H54 (cell line): ENCODE measurements around the gene EGFL8.

ENCODE experiments used
- DNase-seq: peaks from one replicate; pipeline ENCODE4 v3.0.0; 2011; ENCODE audit warnings: low spot score, mixed read lengths; ENCODE audit not compliant: insufficient read length
- FAIRE-seq: peaks from 3 replicates; lab custom pipeline; 2011; peaks lifted over from hg19 to GRCh38; lab: Jason Lieb, UNC
- POLR2A ChIP-seq: IDR thresholded peaks from 2 replicates; pipeline ENCODE4 v1.6.1; 2011; ENCODE audit warnings: low read depth, mild to moderate bottlenecking, low read length

Gene EGFL8

DNA sequence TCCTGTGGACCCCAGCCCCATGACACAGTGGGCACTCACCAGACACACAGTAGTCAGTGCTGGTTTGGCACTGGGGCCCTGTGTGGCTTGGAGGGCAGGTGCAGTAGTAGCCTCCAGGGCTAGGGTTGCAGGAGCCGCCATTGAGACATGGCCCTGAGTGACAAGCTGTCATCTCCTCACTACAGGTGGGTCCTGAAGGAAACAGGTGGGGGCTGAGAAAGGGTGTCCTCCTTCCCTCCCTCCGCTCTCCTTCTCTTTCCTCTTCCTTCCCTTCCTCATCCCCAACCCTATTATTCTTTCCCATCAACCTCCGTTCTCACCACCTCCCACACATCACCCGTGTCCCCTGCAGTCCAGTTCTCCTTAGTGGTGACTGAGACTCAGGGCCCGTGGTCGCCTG is 49.3 kb downstream of the EGFL8 start:
- no peak for FAIRE-seq
- DNase-seq: no peak
- TF ChIP-seq POLR2A: no peak

DNA sequence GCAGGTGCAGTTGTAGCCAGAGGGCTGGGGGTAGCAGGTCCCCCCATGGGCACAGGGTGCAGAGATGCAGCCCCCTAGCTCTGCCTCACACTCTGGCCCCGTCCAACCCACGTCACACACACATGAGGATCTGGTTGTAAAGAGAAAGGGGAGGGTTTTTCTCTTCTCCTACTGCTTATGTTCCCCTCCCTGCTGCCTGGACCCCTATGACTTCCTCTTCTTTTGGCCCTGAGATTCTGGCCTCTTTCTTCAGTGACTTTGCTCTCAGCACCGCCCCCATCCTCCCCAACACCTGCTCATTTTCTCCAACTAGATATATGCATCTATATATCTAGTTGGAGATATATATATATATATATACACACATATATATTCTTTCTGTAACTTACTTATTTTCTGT is 49.7 kb downstream of the EGFL8 start:
- TF ChIP-seq POLR2A: no peak
- FAIRE-seq: no peak
- no peak for DNase-seq

DNA sequence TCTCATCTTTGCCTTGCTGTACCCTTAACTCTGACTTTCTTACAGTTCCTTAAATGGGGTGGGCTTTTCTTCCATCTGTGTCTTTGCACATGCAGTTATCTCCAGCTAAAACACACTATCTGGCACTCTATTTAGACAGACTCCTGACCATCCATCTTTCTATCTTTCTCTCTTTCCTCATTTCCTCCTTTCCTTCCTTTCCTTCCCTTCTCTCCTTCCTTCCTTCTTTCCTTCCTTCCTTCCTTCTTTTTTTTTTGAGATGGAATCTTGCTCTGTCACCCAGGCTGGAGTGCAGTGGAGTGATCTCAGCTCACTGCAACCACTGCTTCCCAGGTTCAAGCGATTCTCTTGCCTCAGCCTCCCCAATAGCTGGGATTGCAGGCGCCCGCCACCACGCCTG is 51.2 kb downstream of the EGFL8 start:
- TF ChIP-seq POLR2A: no peak
- FAIRE-seq: no peak
- DNase-seq: no peak

DNA sequence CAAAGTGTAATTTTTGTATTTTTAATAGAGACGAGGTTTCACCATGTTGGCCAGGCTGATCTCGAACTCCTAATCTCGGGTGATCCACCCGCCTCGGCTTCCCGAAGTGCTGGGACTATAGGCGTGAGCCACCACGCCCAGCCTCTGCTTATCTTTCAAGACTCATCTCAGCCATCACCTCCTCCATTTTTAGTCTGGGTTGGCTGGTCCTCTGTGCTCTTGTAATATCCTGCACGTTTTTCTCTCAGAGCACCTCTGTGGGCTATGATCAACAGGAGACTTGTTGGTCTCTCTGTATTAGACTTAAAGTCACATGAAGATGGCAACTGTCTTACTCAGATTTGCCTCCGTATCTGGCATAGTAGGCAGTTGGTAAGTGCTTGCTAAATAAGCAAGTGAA is 51.9 kb downstream of the EGFL8 start:
- DNase-seq: no peak
- no peak for FAIRE-seq
- TF ChIP-seq POLR2A: no peak

DNA sequence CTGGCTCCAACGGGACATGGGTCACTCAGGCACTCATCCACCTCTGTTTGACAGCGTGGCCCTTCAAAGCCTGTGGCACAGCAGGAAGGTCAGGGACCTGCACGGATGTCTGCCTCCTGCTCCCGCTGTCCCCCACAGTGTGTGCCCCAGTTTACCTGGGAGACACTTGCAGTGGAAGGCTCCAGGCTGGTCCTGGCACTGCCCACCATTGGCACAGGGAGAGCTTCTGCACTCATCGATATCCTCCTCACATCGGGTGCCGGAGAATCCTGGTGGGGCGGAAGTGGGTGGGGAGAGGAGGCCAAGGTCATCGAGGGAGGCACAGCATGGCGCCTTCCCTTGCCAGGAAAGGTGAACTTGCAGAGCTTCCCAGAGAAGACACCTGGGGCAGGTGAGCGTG is 52.6 kb downstream of the EGFL8 start:
- DNase-seq: no peak
- FAIRE-seq: no peak
- no peak for TF ChIP-seq POLR2A
